ENCODE data around the gene OTUD5. TPM values are rescaled to one million over a fixed set of nuclear protein-coding genes. Genes with fewer than 3 reads are reported as not detected.

OTUD5 gene
- polyA plus RNA-seq, 2 of the 4 experiments (the other 2 are of a cell fraction), result 45.9 to 57.7 TPM

DNA sequence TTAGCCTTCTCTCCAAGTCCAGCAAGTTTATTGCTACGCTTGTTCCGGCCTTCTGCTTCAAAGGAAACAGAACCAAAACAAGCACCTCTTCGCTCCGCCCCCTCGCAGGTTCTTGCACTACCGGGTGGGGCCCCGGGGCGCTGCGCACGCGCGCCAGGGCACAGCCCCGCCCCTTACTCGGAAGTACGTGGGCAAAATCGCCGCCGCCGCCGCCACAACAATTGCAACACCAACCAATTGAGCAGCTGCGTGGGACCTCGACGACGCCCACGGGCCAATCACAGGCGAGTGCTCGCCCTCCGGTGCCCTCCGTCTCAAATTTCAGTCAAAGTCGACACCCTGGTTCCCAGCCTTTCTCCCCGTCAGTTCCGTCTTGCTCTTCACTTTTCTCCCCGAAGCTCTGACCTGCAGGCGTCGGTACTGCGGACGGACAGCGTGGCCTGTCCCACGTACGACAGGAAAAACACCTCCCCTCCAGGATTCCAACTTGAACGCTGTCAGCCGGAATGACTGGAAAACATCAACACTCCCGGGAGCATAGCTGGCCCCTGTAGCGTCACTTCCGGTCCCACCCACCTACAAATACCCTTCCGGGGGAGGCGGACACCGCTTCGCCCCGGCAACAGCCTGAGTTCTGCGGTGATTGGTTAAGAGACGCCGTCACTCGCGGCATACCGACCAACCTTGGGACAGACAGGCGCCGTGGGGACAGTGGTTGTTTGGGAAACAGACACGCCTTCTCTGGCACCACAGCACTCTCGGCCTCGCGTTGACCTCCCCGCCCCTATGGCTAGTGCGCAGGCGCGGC is 624 bp upstream of the OTUD5 start:
- Histone ChIP-seq H3K9me3 (no peaks in the 10 kb centered on the region), H3K4me2 (peak overlapping the region; percentile 98), H3K27ac (peak overlapping the region; percentile 82 to 99), H3K4me1 (peaks cover 19% of the 10 kb centered on the region), H3K4me3 (peak overlapping the region; percentile 98)
- DNase-seq (ENCODE audit: low read depth in 1 of 2, low spot score in 1 of 2) (peak; percentile 96 to 99), ATAC-seq (peak; percentile 94 to 95), FAIRE-seq (peak; percentile 100)
- WGBS (ENCODE audit: missing lambda C conversion rate), result under 1% methylated on average over 36 of the region's 66 CpGs
- TF ChIP-seq CEBPB (IDR thresholded peaks at IDR 0.05) (peak; percentile 32 to 73; a peak in 2 of 4 replicates), CHD2 (IDR thresholded peaks at IDR 0.05; ENCODE audit: low read length, partially characterized antibody) (no peak), KDM1A (IDR thresholded peaks at IDR 0.05; ENCODE audit: low read depth) (no peak), HEYL (CRISPR knock-in tag; IDR thresholded peaks at IDR 0.05) (no peak), BCL3 (IDR thresholded peaks at IDR 0.05) (0 out of 3 replicates have a peak, but pooled peaks have one; percentile 18), HDAC2 (IDR thresholded peaks at IDR 0.05) (no peak), FOSB (CRISPR knock-in tag; IDR thresholded peaks at IDR 0.05) (no peak), HMGXB4 (CRISPR knock-in tag; IDR thresholded peaks at IDR 0.05; ENCODE audit: borderline replicate concordance) (no peak), POLR2A (IDR thresholded peaks at IDR 0.05; ENCODE audit: low read length) (peak; percentile 27; the same call in 1 of the 2 replicates), EP300 (IDR thresholded peaks at IDR 0.05) (no peak), RFX5 (IDR thresholded peaks at IDR 0.05) (peak; percentile 87), SMC3 (IDR thresholded peaks at IDR 0.05) (no peak), JUN (IDR thresholded peaks at IDR 0.05) (peak in 1 of 2 experiments; percentile 28; a peak in 2 of 5 replicates), ZC3H11A (IDR thresholded peaks at IDR 0.05) (no peak), KDM5A (IDR thresholded peaks at IDR 0.05) (no peak), CHD4 (IDR thresholded peaks at IDR 0.05; ENCODE audit: borderline replicate concordance) (no peak), RNF2 (IDR thresholded peaks at IDR 0.05; ENCODE audit: borderline replicate concordance, low read depth) (no peak), CBX2 (IDR thresholded peaks at IDR 0.05; ENCODE audit: borderline replicate concordance, low read depth) (no peak), MAZ (IDR thresholded peaks at IDR 0.05; ENCODE audit: borderline replicate concordance, low read depth, low read length) (no peak)
- TF ChIP-seq, protein P1, sequence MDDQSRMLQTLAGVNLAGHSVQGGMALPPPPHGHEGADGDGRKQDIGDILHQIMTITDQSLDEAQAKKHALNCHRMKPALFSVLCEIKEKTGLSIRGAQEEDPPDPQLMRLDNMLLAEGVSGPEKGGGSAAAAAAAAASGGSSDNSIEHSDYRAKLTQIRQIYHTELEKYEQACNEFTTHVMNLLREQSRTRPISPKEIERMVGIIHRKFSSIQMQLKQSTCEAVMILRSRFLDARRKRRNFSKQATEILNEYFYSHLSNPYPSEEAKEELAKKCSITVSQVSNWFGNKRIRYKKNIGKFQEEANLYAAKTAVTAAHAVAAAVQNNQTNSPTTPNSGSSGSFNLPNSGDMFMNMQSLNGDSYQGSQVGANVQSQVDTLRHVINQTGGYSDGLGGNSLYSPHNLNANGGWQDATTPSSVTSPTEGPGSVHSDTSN (IDR thresholded peaks at IDR 0.05), result peak; percentile 75; the same call in 1 of the 2 replicates
- TF ChIP-seq, protein P2, sequence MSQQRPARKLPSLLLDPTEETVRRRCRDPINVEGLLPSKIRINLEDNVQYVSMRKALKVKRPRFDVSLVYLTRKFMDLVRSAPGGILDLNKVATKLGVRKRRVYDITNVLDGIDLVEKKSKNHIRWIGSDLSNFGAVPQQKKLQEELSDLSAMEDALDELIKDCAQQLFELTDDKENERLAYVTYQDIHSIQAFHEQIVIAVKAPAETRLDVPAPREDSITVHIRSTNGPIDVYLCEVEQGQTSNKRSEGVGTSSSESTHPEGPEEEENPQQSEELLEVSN (IDR thresholded peaks at IDR 0.05; ENCODE audit: borderline replicate concordance, low read depth), result peak; percentile 34; the same call in 1 of the 2 replicates
- ChIA-PET POLR2A (interaction anchor here (0.6 to 3.6 kb wide), 14 partner anchors 12 to 964 kb away, joined by 3 to 40 read pairs (median 4); partner anchors contain the start of genes CLCN5, GRIPAP1, HDAC6 and KCND1), CTCF (interaction anchor here (1.0 to 3.9 kb wide), 5 partner anchors 9 to 86 kb away, joined by 3 to 17 read pairs (median 4); partner anchors contain the start of genes KCND1 and TFE3)

Measured in A549 (cell line).